Panc1 (cell line): Measurements from ENCODE around the gene CFP.

ENCODE experiments used
- TCF7L2 ChIP-seq: IDR thresholded peaks from 2 replicates; pipeline ENCODE4 v1.6.1; 2011; ENCODE audit warnings: mild to moderate bottlenecking, low read depth, low read length, inconsistent platforms
- TF ChIP-seq, protein P1 (sequence below): fragments of 450-650 bp; IDR thresholded peaks from 2 replicates; pipeline ENCODE4 v1.5.1; 2017; ENCODE audit warnings: mild to moderate bottlenecking

DNA sequence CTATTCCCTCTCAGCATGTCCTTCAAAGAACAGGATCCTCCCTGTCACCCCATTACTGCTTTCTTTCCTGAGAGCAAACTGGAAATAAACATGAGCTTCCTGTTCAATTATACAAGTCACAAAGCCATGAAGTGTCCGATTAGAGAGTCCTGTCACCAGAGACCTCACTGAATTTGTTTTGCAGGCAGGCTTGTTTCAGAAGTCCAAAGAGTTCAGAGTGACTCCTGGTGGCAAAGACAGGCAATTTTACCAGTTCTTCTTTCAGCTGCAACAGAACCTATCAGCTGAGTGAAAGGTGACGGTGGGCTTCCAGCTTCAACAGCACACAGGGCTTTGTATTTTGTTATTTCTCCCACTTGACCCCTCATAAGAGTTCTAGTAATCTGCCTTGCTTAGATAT, 14.2 kb upstream of the CFP start:
- TF ChIP-seq, protein P1, sequence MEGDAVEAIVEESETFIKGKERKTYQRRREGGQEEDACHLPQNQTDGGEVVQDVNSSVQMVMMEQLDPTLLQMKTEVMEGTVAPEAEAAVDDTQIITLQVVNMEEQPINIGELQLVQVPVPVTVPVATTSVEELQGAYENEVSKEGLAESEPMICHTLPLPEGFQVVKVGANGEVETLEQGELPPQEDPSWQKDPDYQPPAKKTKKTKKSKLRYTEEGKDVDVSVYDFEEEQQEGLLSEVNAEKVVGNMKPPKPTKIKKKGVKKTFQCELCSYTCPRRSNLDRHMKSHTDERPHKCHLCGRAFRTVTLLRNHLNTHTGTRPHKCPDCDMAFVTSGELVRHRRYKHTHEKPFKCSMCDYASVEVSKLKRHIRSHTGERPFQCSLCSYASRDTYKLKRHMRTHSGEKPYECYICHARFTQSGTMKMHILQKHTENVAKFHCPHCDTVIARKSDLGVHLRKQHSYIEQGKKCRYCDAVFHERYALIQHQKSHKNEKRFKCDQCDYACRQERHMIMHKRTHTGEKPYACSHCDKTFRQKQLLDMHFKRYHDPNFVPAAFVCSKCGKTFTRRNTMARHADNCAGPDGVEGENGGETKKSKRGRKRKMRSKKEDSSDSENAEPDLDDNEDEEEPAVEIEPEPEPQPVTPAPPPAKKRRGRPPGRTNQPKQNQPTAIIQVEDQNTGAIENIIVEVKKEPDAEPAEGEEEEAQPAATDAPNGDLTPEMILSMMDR = peak; percentile 11; the same call in 1 of the 2 replicates
- no peak for TF ChIP-seq TCF7L2
